ENCODE data around the gene HTR7.

Gene HTR7

DNA sequence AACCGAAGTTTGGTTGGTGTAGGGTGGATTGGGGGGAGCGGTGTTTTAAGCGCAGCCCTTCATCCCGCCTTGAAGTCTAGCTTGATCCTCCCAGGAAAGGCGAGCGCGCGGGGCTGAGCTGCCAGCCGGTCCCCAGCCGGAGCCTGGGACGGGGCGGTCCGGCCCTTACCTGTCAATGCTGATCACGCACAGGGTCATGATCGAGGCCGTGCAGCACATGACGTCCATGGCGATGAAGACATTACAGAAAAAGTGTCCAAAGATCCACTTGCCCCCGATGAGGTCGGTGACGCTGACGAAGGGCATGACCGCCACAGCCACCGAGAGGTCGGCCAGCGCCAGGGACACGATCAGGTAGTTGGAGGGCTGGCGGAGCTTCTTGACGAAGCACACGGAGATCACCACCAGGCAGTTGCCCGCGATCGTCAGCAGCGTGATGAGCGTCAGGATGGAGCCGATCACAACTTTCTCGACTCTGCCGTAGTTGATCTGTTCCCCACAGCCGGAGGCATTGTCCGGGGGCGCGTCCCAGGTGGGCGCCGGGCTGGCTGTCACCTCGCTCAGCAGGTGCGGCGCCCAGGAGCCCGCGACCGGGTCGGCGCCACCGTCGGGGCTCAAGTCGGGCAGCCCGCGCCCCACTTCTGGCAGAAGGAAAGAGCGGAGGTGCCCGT lies 740 bp downstream of the HTR7 start:
- Histone ChIP-seq H3K4me1 (ENCODE audit: control insufficient read depth in 1 of 2, insufficient read depth in 1 of 2, low read depth in 1 of 2, low read length in 1 of 2) (peaks cover 11% of the 10 kb centered on the region in 2 experiments), H3K27ac (no peak overlapping the region), H3K9me3 (no peaks in the 10 kb centered on the region), H3K4me3 (ENCODE audit: low read depth in 1 of 2, low read length in 1 of 2) (peak overlapping the region; percentile 57 to 63), H3K27me3 (peaks cover 93% of the 10 kb centered on the region), H3K36me3 (no peaks in the 10 kb centered on the region)
- no peak for TF ChIP-seq CTCF (IDR thresholded peaks at IDR 0.05)

DNA sequence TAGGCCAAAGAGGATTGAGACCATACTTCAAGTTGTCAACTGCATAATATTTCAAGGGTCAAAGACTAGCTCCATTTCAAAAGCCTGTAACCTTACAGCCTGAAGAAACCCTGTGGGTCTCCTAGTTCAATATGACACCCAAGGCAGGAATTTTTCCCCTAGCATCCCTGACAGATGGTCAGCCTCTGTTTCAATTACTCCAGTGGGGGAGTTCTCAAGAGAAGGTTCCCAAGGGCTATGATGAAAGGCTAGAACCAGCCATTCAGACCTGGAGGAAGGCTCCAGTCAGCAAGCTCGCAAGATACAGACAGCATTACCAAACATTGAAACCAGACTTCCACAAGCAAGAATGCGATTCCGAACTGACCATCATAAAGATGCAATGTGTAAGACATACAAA lies 1.6 kb downstream of the HTR7 start:
- Histone ChIP-seq H3K27ac (no peak overlapping the region), H3K4me3 (ENCODE audit: low read depth in 1 of 2, low read length in 1 of 2) (no peak overlapping the region), H3K4me1 (ENCODE audit: control insufficient read depth in 1 of 2, insufficient read depth in 1 of 2, low read depth in 1 of 2, low read length in 1 of 2) (peaks cover 11% of the 10 kb centered on the region in 2 experiments), H3K36me3 (no peaks in the 10 kb centered on the region), H3K9me3 (no peaks in the 10 kb centered on the region), H3K27me3 (peaks cover 85% of the 10 kb centered on the region)
- no peak for TF ChIP-seq CTCF (IDR thresholded peaks at IDR 0.05)

GRCh38 chr10:90855126-90855525 lies 2.7 kb downstream of the HTR7 start:
- Histone ChIP-seq H3K4me3 (ENCODE audit: low read depth in 1 of 2, low read length in 1 of 2) (no peak overlapping the region), H3K4me1 (ENCODE audit: control insufficient read depth in 1 of 2, insufficient read depth in 1 of 2, low read depth in 1 of 2, low read length in 1 of 2) (peaks cover 11% of the 10 kb centered on the region in 2 experiments), H3K27ac (no peak overlapping the region), H3K27me3 (peaks cover 73% of the 10 kb centered on the region), H3K36me3 (no peaks in the 10 kb centered on the region), H3K9me3 (no peaks in the 10 kb centered on the region)
- no peak for TF ChIP-seq CTCF (IDR thresholded peaks at IDR 0.05)

DNA sequence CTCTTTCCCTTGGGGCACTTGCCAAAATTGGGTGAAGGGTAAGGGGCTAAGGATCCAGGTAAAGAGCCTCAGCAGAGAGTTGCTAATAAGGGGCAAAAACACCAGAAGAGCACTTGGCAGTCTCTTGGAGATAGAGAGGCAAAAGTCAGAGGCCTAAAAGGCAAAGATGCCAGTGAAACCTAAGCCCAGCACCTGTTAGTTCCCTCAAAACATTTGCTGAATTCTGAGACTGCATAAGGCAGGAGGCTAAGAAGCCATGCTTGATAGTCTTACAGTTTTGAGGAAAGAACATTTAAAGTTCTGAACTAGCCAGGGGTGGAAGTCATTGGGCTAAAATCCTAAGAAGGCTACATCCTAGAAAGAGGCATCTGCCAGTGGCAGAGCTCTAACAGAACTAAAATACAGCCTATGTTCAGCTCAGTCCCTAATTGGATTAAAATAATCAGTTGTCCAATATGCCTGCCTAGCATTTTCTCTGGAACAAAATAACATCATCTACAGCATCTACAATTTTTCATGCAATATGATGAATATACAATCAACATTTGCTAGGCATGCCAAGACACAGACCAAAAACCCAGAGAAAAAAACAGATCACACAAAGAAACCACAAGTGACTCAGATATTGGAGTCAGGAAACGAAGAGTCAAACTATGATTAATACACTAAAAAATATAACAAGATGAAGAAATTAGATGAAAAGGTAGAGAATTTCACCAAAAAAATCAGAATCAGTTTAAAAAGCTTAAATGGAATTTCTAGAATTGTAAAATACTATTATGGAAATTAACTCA lies 7.7 kb downstream of the HTR7 start:
- TF ChIP-seq CTCF (IDR thresholded peaks at IDR 0.05), result no peak
- Histone ChIP-seq H3K36me3 (no peaks in the 10 kb centered on the region), H3K4me1 (ENCODE audit: control insufficient read depth in 1 of 2, insufficient read depth in 1 of 2, low read depth in 1 of 2, low read length in 1 of 2) (no peaks in the 10 kb centered on the region), H3K4me3 (ENCODE audit: low read depth in 1 of 2, low read length in 1 of 2) (no peak overlapping the region), H3K27ac (no peak overlapping the region), H3K9me3 (no peaks in the 10 kb centered on the region), H3K27me3 (peaks cover 24% of the 10 kb centered on the region)

DNA sequence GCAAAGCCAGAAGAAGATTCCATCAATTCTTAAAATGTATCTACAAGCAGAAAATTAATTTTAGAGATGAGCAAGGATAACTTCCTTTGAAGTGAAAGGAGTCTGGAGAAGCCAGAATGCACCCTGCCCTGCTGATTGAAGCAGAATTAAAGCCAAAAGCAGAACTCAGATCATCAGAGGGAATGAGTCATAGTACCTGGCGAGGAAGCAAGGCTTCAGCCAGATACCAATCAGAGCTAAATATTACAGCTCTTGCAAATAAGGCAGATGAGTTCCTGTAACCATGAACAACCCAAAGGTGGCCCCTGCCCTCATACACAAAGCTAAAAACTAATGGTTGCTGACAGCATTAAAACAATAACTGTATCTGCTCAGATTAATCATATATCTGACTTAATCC lies 10.4 kb downstream of the HTR7 start:
- no peak for TF ChIP-seq CTCF (IDR thresholded peaks at IDR 0.05)
- Histone ChIP-seq H3K4me3 (ENCODE audit: low read depth in 1 of 2, low read length in 1 of 2) (no peak overlapping the region), H3K36me3 (no peaks in the 10 kb centered on the region), H3K4me1 (ENCODE audit: control insufficient read depth in 1 of 2, insufficient read depth in 1 of 2, low read depth in 1 of 2, low read length in 1 of 2) (no peaks in the 10 kb centered on the region), H3K9me3 (no peaks in the 10 kb centered on the region), H3K27me3 (peaks cover 4% of the 10 kb centered on the region), H3K27ac (no peak overlapping the region)

All from neutrophil (primary cell).